GM21528 (cell line): ENCODE data around the gene LMX1A.

Experiments
- ATAC-seq: cut with Tn5 transposase; IDR thresholded peaks from one replicate; pipeline ENCODE4 v1.9.1; 2021; ENCODE audit warnings: mild to moderate bottlenecking, moderate library complexity; ENCODE audit not compliant: unreplicated experiment, low FRiP score

Gene LMX1A

GRCh38 chr1:165328136-165328535, 28.4 kb downstream of the LMX1A start:
- ATAC-seq = no peak

- no peak for ATAC-seq
These were observed 29.0 kb downstream of the LMX1A start for GRCh38 chr1:165327538-165327937.

GRCh38 chr1:165325460-165326203, 30.9 kb downstream of the LMX1A start:
- ATAC-seq = no peak

GRCh38 chr1:165324050-165324449, 32.5 kb downstream of the LMX1A start:
- no peak for ATAC-seq

GRCh38 chr1:165317612-165318011, 38.9 kb downstream of the LMX1A start:
- ATAC-seq = no peak

- ATAC-seq = no peak
These were observed 40.3 kb downstream of the LMX1A start for GRCh38 chr1:165316153-165316772.

- ATAC-seq = no peak
These were observed 41.0 kb downstream of the LMX1A start for GRCh38 chr1:165315481-165315880.

- ATAC-seq = no peak
These were observed 42.6 kb downstream of the LMX1A start for GRCh38 chr1:165313903-165314302.

GRCh38 chr1:165312591-165312990, 43.9 kb downstream of the LMX1A start:
- ATAC-seq = no peak

GRCh38 chr1:165306543-165307434, 49.7 kb downstream of the LMX1A start:
- ATAC-seq = no peak

- no peak for ATAC-seq
These were observed 53.1 kb downstream of the LMX1A start for GRCh38 chr1:165303386-165303785.

- ATAC-seq = no peak
These were observed 56.1 kb downstream of the LMX1A start for GRCh38 chr1:165300400-165300903.

- ATAC-seq = no peak
These were observed 58.2 kb downstream of the LMX1A start for GRCh38 chr1:165298203-165298820.

GRCh38 chr1:165296205-165296604, 60.3 kb downstream of the LMX1A start:
- no peak for ATAC-seq

GRCh38 chr1:165290148-165290547, 66.4 kb downstream of the LMX1A start:
- ATAC-seq = no peak

GRCh38 chr1:165289556-165289955, 67.0 kb downstream of the LMX1A start:
- ATAC-seq = no peak

GRCh38 chr1:165288350-165289120, 68.0 kb downstream of the LMX1A start:
- ATAC-seq = no peak

- no peak for ATAC-seq
These were observed 68.7 kb downstream of the LMX1A start for GRCh38 chr1:165287781-165288180.

- no peak for ATAC-seq
These were observed 69.2 kb downstream of the LMX1A start for GRCh38 chr1:165287329-165287728.

- ATAC-seq = no peak
These were observed 72.1 kb downstream of the LMX1A start for GRCh38 chr1:165284454-165284853.
